Effector memory CD8-positive, alpha-beta T cell (primary cell): Measurements from ENCODE around the gene FANCC.
A peak's percentile ranks its signal among the peaks of the same experiment; 100 is the strongest.

Experiments used
- ATAC-seq: fragments of 150-1000 bp; cut with Tn5 transposase; replicated peaks from 2 replicates; pipeline ENCODE4 v1.10.0; 2021; ENCODE audit warnings: mild to moderate bottlenecking, moderate library complexity
- DNase-seq, 3 experiments: peaks; one replicate each; pipeline ENCODE4 v3.0.0; 2021
- H3K27ac Mint-ChIP-seq, 2 donors: one replicate each; pipeline ENCODE4 v1.8.0; 2022; ENCODE audit warnings: mild to moderate bottlenecking in 2 of 2, mixed read lengths in 2 of 2, moderate library complexity in 2 of 2
- H3K27me3 Mint-ChIP-seq, 2 donors: one replicate each; pipeline ENCODE4 v1.8.0; 2022; ENCODE audit warnings: mixed read lengths in 2 of 2
- H3K36me3 Mint-ChIP-seq: one replicate; pipeline ENCODE4 v1.8.0; 2022; ENCODE audit warnings: mild to moderate bottlenecking, moderate library complexity, mixed read lengths; ENCODE audit not compliant: insufficient read depth
- H3K4me1 Mint-ChIP-seq, 2 donors: one replicate each; pipeline ENCODE4 v1.8.0; 2022; ENCODE audit warnings: low read depth in 2 of 2, mixed read lengths in 2 of 2
- H3K4me3 Mint-ChIP-seq, 2 donors: one replicate each; pipeline ENCODE4 v1.8.0; 2022; ENCODE audit warnings: mild to moderate bottlenecking in 2 of 2, mixed read lengths in 2 of 2, moderate library complexity in 2 of 2
- H3K9me3 Mint-ChIP-seq, 2 donors: one replicate each; pipeline ENCODE4 v1.8.0; 2022; ENCODE audit warnings: mixed read lengths in 2 of 2
- total RNA-seq, 9 experiments: gene quantifications; one replicate each; lab custom pipeline; 2026; lab: John Stamatoyannopoulos, UW

Gene FANCC
- 7.6 to 19.5 (median 13.0) reads per million in 9 experiments for total RNA-seq

- DNase-seq (peak; percentile 74 to 80 (median 77)), ATAC-seq (peak; percentile 89)
- Mint-ChIP-seq H3K27me3 (no peaks in the 10 kb centered on the region), H3K4me1 (peaks cover 7 to 11% of the 10 kb centered on the region in 2 donors), H3K9me3 (no peaks in the 10 kb centered on the region), H3K36me3 (no peaks in the 10 kb centered on the region), H3K4me3 (peak within 1 kb of the TSS; percentile 91 to 95), H3K27ac (peak within 1 kb of the TSS; percentile 85 to 87)
Observed at GRCh38 chr9:95317119-95317892, at the start of gene FANCC. TSS of gene FANCC (minus strand) at chr9:95317709. CDS start at chr9:95249291, 68,418 bp downstream.

- ATAC-seq (no peak), DNase-seq (no peak)
- H3K9me3 Mint-ChIP-seq: no peaks in the 10 kb centered on the region
- H3K4me3 Mint-ChIP-seq: no peak overlapping the region
- no peaks in the 10 kb centered on the region for H3K36me3 Mint-ChIP-seq
- no peaks in the 10 kb centered on the region for H3K4me1 Mint-ChIP-seq
- peaks cover 55 to 73% of the 10 kb centered on the region in 2 donors for H3K27me3 Mint-ChIP-seq
- H3K27ac Mint-ChIP-seq: no peak overlapping the region
Observed at GRCh38 chr9:95366731-95367325, 49.3 kb upstream of the FANCC start.

GRCh38 chr9:95365766-95366165 is 48.3 kb upstream of the FANCC start:
- no peak for ATAC-seq
- no peak for DNase-seq
- H3K27me3 Mint-ChIP-seq: peaks cover 62 to 80% of the 10 kb centered on the region in 2 donors
- no peak overlapping the region for H3K27ac Mint-ChIP-seq
- no peaks in the 10 kb centered on the region for H3K9me3 Mint-ChIP-seq
- H3K36me3 Mint-ChIP-seq: no peaks in the 10 kb centered on the region
- H3K4me3 Mint-ChIP-seq: no peak overlapping the region
- H3K4me1 Mint-ChIP-seq: no peaks in the 10 kb centered on the region

GRCh38 chr9:95363051-95363841 is 45.7 kb upstream of the FANCC start:
- no peaks in the 10 kb centered on the region for H3K36me3 Mint-ChIP-seq
- H3K9me3 Mint-ChIP-seq: no peaks in the 10 kb centered on the region
- peaks cover 44 to 68% of the 10 kb centered on the region in 2 donors for H3K27me3 Mint-ChIP-seq
- no peak overlapping the region for H3K27ac Mint-ChIP-seq
- no peak overlapping the region for H3K4me3 Mint-ChIP-seq
- ATAC-seq (no peak), DNase-seq (no peak)
- no peaks in the 10 kb centered on the region for H3K4me1 Mint-ChIP-seq

GRCh38 chr9:95360866-95361265 is 43.4 kb upstream of the FANCC start:
- no peak for ATAC-seq
- Mint-ChIP-seq H3K27me3 (peaks cover 51 to 63% of the 10 kb centered on the region in 2 donors), H3K9me3 (no peaks in the 10 kb centered on the region), H3K4me1 (no peaks in the 10 kb centered on the region), H3K4me3 (no peak overlapping the region), H3K27ac (no peak overlapping the region), H3K36me3 (no peaks in the 10 kb centered on the region)
- no peak for DNase-seq

- Mint-ChIP-seq H3K27me3 (peaks cover 42 to 49% of the 10 kb centered on the region in 2 donors), H3K9me3 (no peaks in the 10 kb centered on the region), H3K27ac (no peak overlapping the region), H3K4me1 (no peaks in the 10 kb centered on the region), H3K36me3 (no peaks in the 10 kb centered on the region), H3K4me3 (no peak overlapping the region)
- ATAC-seq (no peak), DNase-seq (no peak)
Observed at GRCh38 chr9:95357316-95357715, 39.8 kb upstream of the FANCC start.

GRCh38 chr9:95355500-95355899 is 38.0 kb upstream of the FANCC start:
- Mint-ChIP-seq H3K27ac (no peak overlapping the region), H3K27me3 (peaks cover 40 to 46% of the 10 kb centered on the region in 2 donors), H3K36me3 (no peaks in the 10 kb centered on the region), H3K9me3 (no peaks in the 10 kb centered on the region), H3K4me3 (no peak overlapping the region), H3K4me1 (no peaks in the 10 kb centered on the region)
- no peak for ATAC-seq
- no peak for DNase-seq

GRCh38 chr9:95351051-95351450 is 33.5 kb upstream of the FANCC start:
- Mint-ChIP-seq H3K9me3 (no peaks in the 10 kb centered on the region), H3K36me3 (no peaks in the 10 kb centered on the region), H3K27me3 (peaks cover 58 to 63% of the 10 kb centered on the region in 2 donors), H3K4me3 (peak overlapping the region in 1 of 2 donors; percentile 31), H3K27ac (no peak overlapping the region), H3K4me1 (peaks cover 3 to 5% of the 10 kb centered on the region in 2 donors)
- ATAC-seq (no peak), DNase-seq (no peak)

GRCh38 chr9:95350266-95350665 is 32.8 kb upstream of the FANCC start:
- H3K36me3 Mint-ChIP-seq: no peaks in the 10 kb centered on the region
- H3K27me3 Mint-ChIP-seq: peaks cover 52 to 55% of the 10 kb centered on the region in 2 donors
- DNase-seq (no peak), ATAC-seq (no peak)
- no peaks in the 10 kb centered on the region for H3K9me3 Mint-ChIP-seq
- H3K4me3 Mint-ChIP-seq: peak overlapping the region; percentile 47 to 52
- no peak overlapping the region for H3K27ac Mint-ChIP-seq
- H3K4me1 Mint-ChIP-seq: peaks cover 3 to 5% of the 10 kb centered on the region in 2 donors

GRCh38 chr9:95349091-95350038 is 31.9 kb upstream of the FANCC start:
- Mint-ChIP-seq H3K27me3 (peaks cover 48 to 49% of the 10 kb centered on the region in 2 donors), H3K36me3 (no peaks in the 10 kb centered on the region), H3K4me1 (peaks cover 3 to 5% of the 10 kb centered on the region in 2 donors), H3K4me3 (peak overlapping the region; percentile 47 to 52), H3K9me3 (no peaks in the 10 kb centered on the region), H3K27ac (no peak overlapping the region)
- ATAC-seq (no peak), DNase-seq (no peak)

GRCh38 chr9:95346021-95346420 is 28.5 kb upstream of the FANCC start:
- DNase-seq (no peak), ATAC-seq (no peak)
- H3K27ac Mint-ChIP-seq: no peak overlapping the region
- H3K36me3 Mint-ChIP-seq: no peaks in the 10 kb centered on the region
- H3K9me3 Mint-ChIP-seq: no peaks in the 10 kb centered on the region
- peaks cover 3 to 13% of the 10 kb centered on the region in 2 donors for H3K4me1 Mint-ChIP-seq
- no peak overlapping the region for H3K4me3 Mint-ChIP-seq
- peaks cover 38 to 43% of the 10 kb centered on the region in 2 donors for H3K27me3 Mint-ChIP-seq

GRCh38 chr9:95344735-95345325 is 27.3 kb upstream of the FANCC start:
- no peaks in the 10 kb centered on the region for H3K36me3 Mint-ChIP-seq
- H3K27me3 Mint-ChIP-seq: peaks cover 27 to 31% of the 10 kb centered on the region in 2 donors
- H3K27ac Mint-ChIP-seq: no peak overlapping the region
- peaks cover 2 to 11% of the 10 kb centered on the region in 2 donors for H3K4me1 Mint-ChIP-seq
- H3K9me3 Mint-ChIP-seq: no peaks in the 10 kb centered on the region
- ATAC-seq (no peak), DNase-seq (no peak)
- H3K4me3 Mint-ChIP-seq: no peak overlapping the region
